Activated CD8-positive, alpha-beta memory T cell treated with anti-CD3 and anti-CD28 coated beads, Interleukin-2, amount 50 U/mL, for 1 hour (primary cell): Measurements from ENCODE around the gene NAA20.

Experiments used
- DNase-seq: peaks from one replicate; pipeline ENCODE4 v3.0.0-alpha.2; 2020; ENCODE audit errors: extremely low read depth

The NAA20 gene

DNA sequence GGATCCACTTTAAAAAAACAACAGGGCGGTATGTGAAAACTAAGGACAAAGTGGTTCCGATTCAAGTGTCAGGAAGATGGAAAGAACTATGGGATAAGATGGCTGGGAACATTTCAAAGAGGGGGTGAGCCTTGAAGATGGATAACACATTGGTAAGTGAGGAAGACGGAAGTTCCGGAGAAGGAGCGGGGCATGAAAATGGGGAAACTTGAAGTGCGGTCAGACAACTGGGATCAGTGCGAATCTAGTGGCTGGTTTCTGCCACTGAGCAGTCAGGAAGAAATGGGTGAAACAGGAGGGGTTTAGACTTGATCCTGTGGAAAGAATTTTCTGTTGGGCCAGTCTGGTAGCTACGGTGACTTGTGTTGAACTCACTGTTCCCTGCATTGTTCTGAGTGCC is 1.2 kb downstream of the NAA20 start:
- DNase-seq, result no peak

DNA sequence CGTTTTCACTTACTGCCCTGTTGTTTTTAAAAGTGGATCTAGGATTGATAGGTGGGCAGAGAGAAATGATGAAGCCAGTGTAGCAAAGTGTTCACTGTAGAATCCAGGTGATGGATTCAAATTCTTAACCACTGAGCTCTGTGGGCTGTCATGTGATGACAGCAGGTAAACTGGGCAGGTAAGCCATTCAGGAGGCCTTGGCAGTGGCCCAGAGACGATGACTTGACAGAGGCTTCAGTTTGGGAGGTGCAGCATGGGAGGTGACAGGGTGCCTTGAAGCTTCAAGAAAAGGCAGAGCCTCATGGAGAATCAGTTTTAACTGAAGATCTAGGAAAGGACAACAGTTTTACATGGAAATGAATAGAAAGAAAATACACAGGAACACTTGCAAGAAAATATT is 2.0 kb downstream of the NAA20 start:
- DNase-seq, result no peak

DNA sequence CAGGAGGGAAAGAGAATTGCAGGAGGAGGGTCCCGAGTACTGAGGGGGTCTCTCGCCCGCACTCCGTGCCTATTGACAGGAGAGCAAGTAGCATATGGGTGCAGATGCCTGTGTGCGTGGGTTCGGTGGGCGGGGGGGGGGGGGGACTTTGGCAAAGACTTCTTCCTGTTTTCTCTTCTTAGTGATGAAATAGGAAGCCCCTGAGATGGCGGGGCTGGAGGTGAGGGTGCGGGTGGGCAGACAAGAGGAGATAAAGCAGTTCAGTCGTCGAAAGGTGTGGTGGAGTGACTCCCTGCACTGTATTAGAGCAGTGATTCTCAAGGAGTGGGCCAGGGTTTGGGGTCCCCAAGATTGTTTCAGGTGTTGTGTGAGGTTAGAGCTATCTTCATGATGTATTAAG is 3.7 kb downstream of the NAA20 start:
- DNase-seq, result no peak

DNA sequence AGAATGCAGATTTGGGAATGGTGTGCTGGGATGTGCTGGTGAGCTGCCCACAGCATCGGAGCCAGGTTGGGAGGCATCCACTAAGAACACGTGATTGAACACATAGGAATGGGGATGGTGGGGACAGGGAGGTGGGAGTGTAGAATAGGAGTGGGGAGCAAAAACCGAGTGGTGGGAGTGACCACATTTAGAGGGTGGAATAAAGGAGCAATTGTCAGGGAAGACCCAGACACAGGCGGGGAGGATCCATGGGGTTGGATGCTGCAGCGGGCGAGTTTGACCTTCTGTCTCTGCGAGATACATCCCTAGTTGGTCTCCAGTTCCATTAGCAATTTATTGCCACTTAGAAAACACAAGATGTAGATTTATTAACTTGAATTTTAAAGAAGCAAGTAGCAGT is 4.7 kb downstream of the NAA20 start:
- DNase-seq, result no peak

DNA sequence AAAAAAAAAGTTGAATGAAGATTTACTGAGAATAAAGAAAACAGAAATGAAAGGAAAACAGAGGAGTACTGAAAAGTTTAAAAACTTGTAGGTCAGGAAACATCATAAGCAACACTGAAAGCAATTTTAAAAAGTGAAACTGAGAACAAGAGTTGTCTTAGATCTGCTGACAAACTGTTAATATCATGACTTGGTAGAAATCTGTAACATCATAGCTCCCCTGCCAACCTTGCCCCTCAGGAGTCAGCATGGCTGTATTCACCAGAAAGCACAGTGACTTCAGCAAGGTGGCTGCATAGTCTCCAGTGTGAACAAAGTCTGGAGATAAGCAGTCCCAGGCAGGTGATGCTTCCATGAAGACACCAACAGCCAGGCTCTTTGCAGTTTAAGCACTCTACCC is 5.3 kb downstream of the NAA20 start:
- DNase-seq, result no peak

DNA sequence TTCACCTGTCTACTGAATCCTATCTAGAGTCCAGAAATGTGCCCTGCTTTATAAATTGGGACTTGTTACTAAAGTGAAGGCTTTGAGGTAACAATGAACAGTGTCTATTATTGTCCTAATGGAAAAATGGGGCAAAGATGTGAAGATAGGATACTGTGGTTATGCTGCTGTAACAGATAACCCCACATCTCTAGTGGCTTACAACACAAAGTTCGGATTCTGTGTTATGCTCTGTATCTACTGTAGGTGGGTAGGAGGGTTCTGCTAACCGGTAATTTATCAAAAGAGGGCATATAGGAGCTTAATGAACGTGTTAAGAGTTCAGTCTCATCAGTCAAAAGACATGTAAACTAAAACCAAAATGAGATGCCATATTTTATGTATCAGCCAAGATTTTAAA is 6.2 kb downstream of the NAA20 start:
- no peak for DNase-seq

DNA sequence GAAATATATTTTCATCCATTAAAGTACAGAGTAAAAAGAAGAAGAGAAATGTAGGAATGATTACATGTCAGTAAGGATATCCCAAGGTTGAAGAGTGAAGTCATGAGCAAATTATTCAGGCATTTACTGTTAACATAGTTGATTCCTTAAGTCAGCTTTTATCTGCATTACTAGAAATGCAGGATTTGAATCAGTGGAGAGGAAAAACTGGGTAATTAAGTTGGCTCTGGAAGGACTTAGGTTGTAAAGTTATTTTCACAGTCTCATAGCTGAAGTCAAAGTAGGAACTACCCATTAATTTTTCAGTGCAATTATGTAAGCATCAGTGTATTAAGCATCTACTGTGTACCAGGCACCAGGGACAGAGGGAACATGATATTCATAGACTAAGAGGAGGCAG is 7.8 kb downstream of the NAA20 start:
- no peak for DNase-seq

DNA sequence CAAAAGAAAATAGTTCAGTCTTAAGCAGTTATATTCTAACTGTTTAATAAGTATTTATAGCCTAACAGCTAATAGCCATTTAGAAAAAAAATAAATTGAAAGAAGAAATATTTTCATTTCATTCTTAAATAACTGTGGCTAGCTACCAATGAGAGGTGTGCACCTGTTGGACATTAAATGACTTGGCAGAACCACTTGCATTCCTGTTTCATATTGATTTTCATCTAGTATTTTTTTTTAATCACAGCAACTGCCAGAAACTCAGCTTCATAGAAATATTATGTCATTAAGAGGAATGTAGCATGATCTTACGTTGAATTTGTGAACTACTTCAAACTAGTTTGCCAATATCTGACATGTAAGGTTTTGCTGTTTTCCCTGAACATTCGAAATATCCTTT is 10.1 kb downstream of the NAA20 start:
- DNase-seq, result no peak

DNA sequence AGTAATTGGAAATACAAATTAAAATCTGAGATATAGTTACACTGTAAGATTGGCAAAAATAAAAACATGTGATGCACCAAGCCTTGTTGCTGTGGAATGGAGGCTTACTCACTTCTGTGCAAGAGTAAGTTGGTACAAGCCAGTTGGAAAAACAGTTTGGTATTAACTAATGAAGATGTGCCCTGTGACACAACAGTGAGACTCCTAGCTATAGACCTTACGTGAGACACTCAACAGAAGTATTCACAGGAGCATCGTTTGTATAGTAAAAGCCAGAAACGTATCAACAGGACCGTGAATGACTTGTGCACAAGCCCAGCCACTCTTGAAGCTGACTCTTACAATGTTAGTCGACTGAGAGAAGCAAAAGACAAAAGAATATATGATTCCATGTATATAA is 14.6 kb downstream of the NAA20 start:
- no peak for DNase-seq

DNA sequence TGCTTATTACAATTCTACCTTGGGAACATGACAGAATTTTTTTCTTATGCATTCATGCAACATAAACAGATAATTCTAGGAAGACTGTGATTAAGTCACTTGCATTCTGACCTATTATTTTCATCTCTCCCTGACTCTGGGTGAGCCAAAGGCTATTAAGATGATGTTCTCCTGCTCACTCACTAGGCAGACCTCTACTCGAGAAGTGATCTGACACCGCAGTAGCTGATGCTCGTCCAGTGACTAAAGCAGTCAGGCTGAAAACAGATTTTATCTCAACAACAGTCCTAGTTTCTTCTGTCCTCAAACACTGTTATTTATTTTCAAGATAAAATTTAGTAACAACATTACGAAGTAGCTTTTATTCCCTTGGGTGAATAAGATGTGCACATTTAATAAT is 17.3 kb downstream of the NAA20 start:
- no peak for DNase-seq

DNA sequence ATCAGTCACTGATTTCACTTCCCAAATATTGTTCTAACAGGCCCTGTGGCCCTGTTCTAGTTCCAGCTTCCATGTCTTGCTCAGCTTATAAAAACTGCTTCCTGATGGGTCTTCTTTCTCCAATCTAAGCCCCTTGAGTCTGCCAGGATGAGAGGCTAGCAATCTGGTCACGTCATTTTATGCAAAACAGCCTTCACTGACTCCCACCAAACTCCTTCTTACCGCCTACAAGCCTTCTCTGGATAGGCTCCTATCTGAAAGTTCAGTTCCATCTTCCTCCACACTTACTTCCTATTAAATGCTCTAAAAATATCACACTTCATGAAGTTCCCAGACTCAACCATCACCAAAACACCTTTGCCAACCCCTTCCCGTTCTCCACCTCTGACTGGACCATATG is 19.6 kb downstream of the NAA20 start:
- DNase-seq, result no peak

DNA sequence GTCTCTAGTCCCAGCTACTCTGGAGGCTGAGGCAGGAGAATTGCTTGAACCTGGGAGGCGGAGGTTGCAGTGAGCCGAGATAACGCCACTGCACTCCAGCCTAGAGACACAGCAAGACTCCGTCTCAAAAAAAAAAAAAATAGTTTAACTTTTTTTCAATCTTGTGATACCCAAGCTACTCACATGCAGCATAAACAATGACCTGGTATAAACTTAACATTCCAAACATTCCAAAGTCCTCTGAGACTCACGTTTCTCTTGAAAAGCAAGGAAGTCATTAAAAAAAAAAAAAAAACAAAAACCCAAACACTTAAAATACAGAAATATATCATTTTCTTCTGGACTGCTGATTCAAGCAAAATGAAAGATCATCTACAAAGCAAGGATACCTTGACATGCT is 20.8 kb downstream of the NAA20 start:
- no peak for DNase-seq

DNA sequence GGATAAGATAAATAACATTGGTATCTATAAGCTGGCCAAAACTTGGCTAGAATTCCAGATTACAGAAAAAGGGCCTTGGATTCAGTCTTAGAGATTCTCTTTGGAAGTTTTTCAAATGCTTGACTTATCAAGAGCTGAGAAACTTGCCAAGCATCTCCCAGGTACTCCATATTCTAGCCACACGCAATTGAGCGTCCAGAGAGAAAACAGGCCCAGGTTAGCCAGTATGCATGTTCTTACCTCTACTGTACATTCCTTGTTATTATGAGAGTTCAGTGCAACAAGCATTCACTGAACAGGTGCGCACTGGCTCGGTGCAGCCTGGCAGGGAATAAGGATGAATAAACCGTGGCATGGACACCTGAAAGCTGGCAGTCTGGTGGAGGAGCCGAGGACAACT is 21.4 kb downstream of the NAA20 start:
- DNase-seq, result no peak

DNA sequence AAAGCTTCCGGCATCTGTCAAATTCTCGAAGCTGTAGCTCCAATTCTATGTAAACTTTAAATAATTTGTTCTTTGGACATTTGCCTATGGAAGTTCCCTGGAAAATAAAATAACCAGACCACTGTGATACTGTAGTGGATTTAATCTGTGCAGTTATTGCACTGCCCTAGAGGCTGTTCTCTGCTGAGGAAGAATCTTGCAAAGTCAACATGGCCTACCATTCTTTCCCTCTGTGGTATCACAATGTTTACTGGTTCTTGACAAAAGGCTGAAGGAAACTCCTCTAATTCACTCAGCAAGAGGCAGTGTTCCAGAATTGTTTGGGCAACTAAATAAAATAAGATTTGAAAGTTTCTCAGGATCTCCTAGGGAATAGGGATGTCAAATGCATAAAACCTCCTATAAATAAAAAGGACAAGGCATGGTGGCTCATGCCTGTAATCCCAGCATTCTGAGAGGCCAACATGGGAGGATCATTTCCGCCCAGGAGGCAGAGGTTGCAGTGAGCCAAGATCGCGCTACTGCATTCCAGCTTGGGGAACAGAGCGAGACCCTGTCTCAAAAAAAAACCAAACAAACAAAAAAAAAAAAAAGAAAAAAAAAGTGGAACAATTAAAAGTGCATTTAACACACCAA is 22.7 kb downstream of the NAA20 start:
- DNase-seq, result no peak

DNA sequence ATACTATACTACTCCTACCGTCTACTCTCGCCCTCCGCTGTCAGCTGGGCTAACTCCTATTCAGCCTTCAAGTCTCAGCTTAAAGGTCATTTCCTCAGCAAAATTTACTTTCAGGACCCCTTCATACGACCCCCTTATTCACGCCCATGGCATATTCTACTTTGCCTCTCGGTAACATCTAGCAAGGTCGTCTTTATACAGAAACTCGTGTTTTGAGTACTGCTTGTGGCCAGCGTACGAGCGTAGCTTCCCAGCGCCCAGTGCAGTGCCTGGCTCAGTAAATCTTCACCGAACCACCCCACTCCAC is 34.6 kb downstream of the NAA20 start:
- no peak for DNase-seq

DNA sequence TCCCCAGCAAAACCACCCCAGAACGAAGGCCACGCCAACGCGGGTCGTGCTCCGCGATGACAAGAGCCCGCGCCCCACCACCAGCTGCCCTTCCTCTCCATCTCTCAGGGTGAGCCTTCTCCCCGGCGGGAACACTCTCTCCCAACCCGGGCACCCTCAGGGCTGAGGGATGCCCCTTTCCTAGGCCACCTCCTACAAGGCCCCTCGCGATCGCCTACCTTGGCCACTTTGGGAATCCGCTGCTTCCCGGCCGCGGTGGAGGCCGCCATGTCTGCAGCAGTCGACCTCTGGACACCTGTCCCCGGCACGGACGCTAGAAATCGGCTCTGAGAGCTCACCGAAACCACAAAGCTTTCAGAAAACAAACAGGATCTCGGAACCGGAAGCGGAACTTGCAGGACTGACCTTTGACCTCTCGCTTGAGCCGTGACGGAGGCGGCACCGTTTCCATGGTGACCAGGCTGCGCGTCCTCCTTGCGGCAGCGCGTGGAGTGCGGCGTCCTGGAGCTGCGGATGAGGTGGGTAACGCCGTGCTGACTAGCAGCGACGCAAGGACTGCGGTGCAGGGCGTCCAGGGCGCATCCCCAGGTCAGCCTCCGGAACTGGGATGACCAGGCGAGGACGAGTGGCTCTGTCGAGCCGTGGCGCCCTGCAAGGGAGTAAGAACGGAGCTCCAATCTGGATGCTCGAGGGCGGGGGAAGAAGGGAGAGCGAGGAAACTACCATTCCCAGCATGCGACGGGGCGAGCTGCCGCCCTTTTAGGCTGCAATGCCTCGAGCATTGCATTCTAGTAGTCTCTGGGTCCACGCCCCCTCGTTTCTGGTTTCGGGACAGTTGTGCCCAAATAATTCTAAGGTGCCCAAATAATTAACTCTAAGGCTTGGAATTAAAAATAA is 35.2 kb downstream of the NAA20 start, which contains the start of the genes CFAP61 and CRNKL1:
CFAP61 (plus strand) TSS at position 459 of the 897 bp plus-strand sequence. CDS start 4,122 bp downstream, outside the sequence.
CRNKL1 (minus strand) TSS at position 393 of the 897 bp plus-strand sequence; CDS start at position 269, 124 bp downstream.
- peak; percentile 95 for DNase-seq

DNA sequence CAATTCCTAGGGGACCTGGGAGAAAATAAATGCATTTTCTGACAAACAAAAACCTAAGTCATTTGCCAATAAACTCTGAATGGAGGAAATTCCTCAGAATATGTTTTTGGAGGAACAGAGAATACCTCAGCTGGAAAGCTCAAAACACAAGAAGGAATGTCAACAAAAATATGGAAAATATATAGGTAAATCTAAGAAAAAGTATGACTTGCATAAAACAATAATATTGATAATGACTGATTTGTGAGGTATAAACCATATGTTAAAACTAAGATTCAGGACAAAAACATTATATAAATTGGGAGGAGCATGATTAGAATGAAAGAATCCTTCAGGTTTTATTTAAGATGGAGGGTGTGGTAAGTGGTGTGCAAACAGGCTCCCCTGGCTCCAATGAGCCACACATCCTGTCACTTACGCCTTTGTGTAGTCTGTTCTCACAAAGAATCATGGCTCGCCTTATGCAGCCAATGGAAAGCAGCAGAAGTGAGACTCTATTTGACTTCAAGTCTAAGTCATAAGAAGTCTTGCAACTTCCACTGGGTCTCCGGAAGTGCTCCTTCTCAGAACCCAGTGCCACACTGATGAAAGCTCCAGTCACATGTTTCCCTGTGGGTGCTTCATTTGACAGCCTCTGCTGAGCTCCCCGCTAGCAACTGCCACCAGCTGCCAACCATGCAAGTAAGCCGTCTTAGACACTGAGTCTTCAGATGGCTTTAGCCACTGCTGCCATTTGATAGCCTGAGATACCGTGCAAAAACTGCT is 43.3 kb downstream of the NAA20 start:
- DNase-seq, result no peak

DNA sequence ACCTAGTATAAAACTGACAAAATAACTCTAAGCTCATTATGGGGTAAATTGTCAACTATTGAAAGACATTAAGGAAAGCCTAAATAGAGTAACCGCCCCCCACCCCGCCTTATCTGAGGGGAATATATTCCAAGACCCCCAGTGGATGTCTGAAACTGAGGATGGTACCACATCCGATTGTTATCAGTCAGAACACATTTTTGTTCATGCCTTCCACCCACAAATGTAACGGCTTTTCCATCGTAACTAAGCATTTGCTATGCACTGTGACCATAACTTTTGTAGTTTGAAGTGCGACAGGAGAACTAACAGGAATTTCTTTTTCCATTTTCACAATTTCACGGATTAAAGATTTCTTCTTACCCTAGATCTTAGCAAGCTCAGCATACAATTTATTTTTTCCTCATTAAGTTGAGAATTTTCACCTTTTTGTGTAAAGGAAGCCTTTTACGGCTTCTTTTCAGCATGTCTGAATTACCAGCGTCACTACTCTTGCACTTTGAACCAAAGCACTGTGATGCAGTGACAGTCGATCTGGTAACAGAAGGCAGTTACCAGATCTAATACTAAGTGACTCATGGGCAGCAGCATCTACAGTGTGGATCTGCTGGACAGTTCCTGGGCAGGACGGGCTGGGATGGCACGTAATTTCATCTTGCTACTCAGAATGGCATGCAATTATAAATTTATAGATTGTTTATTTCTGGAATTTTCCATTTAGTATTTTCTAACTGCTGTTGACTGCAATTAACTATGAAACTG is 47.0 kb downstream of the NAA20 start:
- DNase-seq, result no peak

DNA sequence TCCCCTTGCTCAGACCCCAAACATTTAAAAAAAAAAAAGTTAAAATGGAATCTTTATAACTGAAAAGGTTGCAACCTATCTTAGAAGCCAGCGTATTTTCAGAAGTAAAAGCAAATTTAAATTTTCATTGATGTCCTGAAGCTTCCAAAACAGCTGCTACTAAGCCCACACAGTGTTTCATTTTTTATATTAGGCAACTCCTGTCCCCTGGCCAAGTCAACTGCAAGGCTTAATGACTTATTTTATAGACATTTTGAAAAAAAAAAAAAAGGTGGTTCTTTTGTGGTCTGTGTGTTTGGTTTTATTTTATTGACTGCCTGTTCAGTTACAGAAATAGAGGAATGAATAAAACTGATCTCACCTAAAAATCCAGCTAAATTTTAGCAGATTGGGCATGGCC is 48.2 kb downstream of the NAA20 start:
- no peak for DNase-seq

DNA sequence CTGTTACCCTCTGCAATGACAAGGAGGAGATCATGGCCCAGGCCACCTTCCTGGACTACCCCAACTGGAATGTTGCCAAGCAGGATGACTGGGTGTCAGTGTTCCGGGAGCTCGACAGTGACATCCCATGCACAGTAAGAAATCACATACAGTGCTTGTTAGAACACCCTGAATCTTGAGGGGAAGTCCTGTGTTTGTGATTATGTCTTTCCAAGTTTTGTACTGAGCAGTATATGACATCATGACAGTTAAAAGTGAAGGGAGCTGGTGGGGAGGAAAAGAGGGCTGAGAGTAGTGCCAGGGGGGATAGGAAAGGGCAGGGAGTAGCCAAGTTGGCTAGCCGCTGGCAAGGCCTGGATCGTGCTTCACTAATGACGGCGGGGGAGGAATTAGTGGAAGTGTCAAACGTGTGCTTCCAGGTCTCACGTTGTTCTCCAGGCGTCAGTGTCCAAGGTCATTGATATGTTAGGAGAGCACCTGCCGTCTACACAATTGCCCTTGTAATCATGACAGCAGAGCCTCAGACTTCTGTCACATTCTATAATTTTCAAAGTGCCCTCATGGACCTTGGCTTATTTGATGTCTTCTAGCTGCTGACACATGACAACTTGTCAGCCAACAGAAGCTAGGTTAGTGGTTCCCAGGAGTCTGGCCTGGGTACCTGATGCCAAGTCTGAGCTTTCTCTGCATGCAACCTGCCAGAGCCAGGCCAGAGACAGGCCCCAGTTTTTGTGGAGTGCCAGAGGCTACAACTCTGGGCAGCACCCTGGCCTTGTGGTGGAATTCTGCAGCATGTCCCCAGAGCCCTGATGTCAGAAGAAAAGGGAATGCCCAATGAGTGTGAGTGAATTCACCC is 53.9 kb downstream of the NAA20 start:
- no peak for DNase-seq

DNA sequence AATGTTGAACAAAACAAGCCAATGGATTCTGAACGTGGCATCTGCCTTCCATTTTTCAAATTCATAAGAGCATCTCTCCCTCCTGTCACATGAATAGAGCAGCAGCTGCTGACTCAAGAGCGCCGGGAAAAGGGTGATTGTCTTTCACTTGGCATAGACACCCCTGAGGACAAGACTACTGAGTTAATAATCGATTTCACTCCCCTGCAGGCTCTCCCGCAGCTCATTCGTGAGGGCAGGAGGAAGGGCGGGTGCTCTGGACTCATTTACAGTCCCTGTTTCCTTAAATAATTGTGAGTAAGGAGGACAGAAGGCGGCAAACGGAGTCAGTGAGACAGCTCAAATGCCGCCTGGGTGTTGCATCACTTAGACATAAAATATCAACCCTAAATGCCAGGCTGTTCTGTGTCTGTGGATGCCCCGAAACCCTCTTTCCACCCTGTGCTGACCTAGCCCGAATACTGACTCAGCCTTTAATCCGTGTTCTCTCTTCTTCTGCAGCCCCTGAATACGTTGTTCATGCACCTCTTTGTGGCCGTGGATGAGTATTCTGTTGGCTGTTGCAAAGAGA is 56.7 kb downstream of the NAA20 start:
- DNase-seq, result no peak
